MCF 10A (cell line): Measurements from ENCODE around the gene MYO1D. TPM values are rescaled to one million over a fixed set of nuclear protein-coding genes. Genes with fewer than 3 reads are reported as not detected.

Experiments used
- BruUV-seq: library from RNA; stranded (reverse); fragments of 400-500 nt; replicated peaks from 2 replicates; lab custom pipeline; 2021; lab: Mats Ljungman, UMichigan
- CTCF ChIA-PET: fragments of 300-600 bp; sonication (Branson Sonifier 250); formaldehyde crosslinking; extraction: SDS; loops from one replicate; lab custom pipeline; 2021; ENCODE audit warnings: antibody characterized with exemption, inconsistent platforms; lab: Yijun Ruan, JAX
- POLR2A ChIA-PET: fragments of 300-600, 350-650 bp; sonication (Branson Sonifier 250); formaldehyde crosslinking; extraction: SDS; loops from one replicate; lab custom pipeline; 2020; ENCODE audit warnings: antibody characterized with exemption, inconsistent platforms; lab: Yijun Ruan, JAX
- DNase-seq: peaks from one replicate; pipeline ENCODE4 v3.0.0-alpha.2; 2018; ENCODE audit not compliant: unreplicated experiment
- H3K27ac Mint-ChIP-seq: one replicate; pipeline ENCODE4 v1.8.0; 2022; ENCODE audit warnings: mild to moderate bottlenecking, low read depth, mixed read lengths; ENCODE audit not compliant: unreplicated experiment
- H3K27me3 Mint-ChIP-seq: one replicate; pipeline ENCODE4 v1.8.0; 2022; ENCODE audit warnings: mixed read lengths; ENCODE audit not compliant: insufficient read depth, unreplicated experiment
- H3K36me3 Mint-ChIP-seq: one replicate; pipeline ENCODE4 v1.8.0; 2022; ENCODE audit warnings: mild to moderate bottlenecking, moderate library complexity, mixed read lengths; ENCODE audit not compliant: insufficient read depth, unreplicated experiment
- H3K4me1 Mint-ChIP-seq: one replicate; pipeline ENCODE4 v1.8.0; 2022; ENCODE audit warnings: mixed read lengths; ENCODE audit not compliant: insufficient read depth, unreplicated experiment
- H3K4me3 Mint-ChIP-seq: one replicate; pipeline ENCODE4 v1.8.0; 2022; ENCODE audit warnings: mild to moderate bottlenecking, moderate library complexity, mixed read lengths; ENCODE audit not compliant: unreplicated experiment
- H3K9me3 Mint-ChIP-seq: one replicate; pipeline ENCODE4 v1.8.0; 2022; ENCODE audit warnings: mixed read lengths; ENCODE audit not compliant: unreplicated experiment
- CTCF ChIP-seq: fragments of 200-600 bp; IDR thresholded peaks from one replicate; pipeline ENCODE4 v1.8.0; 2022; ENCODE audit warnings: antibody characterized with exemption, mild to moderate bottlenecking; ENCODE audit not compliant: unreplicated experiment
- intact Hi-C: fragments of 100-400 bp; cut with micrococcal nuclease; formaldehyde crosslinking; loops from 2 replicates; pipeline ENCODE4 v1.14.1; 2022
- total RNA-seq: library from RNA; stranded (reverse); gene quantifications from 2 replicates; pipeline ENCODE4 v1.2.3, GENCODE V29; 2022

The MYO1D gene
- total RNA-seq, 1 experiment from 2014 or later = 30.5 TPM

- no peak for DNase-seq
- no peak for TF ChIP-seq CTCF
- Mint-ChIP-seq H3K4me1 (peaks cover 40% of the 10 kb centered on the region), H3K36me3 (peaks cover 14% of the 10 kb centered on the region), H3K27me3 (no peaks in the 10 kb centered on the region), H3K27ac (peak overlapping the region; percentile 79), H3K4me3 (no peak overlapping the region), H3K9me3 (no peaks in the 10 kb centered on the region)
- intact Hi-C loops = no loop called here
- TSS peak; percentile 43 for BruUV-seq
- ChIA-PET POLR2A (no interaction called here), CTCF (no interaction called here)
These were observed 384.2 kb downstream of the MYO1D start for GRCh38 chr17:32492648-32493289.

- Mint-ChIP-seq H3K27me3 (no peaks in the 10 kb centered on the region), H3K9me3 (no peaks in the 10 kb centered on the region), H3K27ac (peak overlapping the region; percentile 79), H3K4me1 (peaks cover 41% of the 10 kb centered on the region), H3K4me3 (no peak overlapping the region), H3K36me3 (peaks cover 14% of the 10 kb centered on the region)
- intact Hi-C loops = no loop called here
- DNase-seq = no peak
- no TSS peak for BruUV-seq
- TF ChIP-seq CTCF = no peak
- CTCF ChIA-PET = interaction anchor here (0.6 to 1.8 kb wide), 2 partner anchors 30 to 1012 kb away, joined by 3 to 9 read pairs; no protein-coding TSS in a partner anchor
- POLR2A ChIA-PET = interaction anchor here (0.6 kb wide), 1 partner anchor 135 kb away, joined by 3 read pairs; no protein-coding TSS in a partner anchor
These were observed 384.7 kb downstream of the MYO1D start for GRCh38 chr17:32492264-32492589.

GRCh38 chr17:32491371-32492263 is 385.3 kb downstream of the MYO1D start:
- BruUV-seq = no TSS peak
- Mint-ChIP-seq H3K4me1 (peaks cover 36% of the 10 kb centered on the region), H3K4me3 (no peak overlapping the region), H3K27me3 (no peaks in the 10 kb centered on the region), H3K9me3 (no peaks in the 10 kb centered on the region), H3K36me3 (peaks cover 14% of the 10 kb centered on the region), H3K27ac (peak overlapping the region; percentile 79)
- POLR2A ChIA-PET = interaction anchor here (0.6 kb wide), 2 partner anchors 135 to 283 kb away, joined by 3 read pairs; no protein-coding TSS in a partner anchor
- DNase-seq = peak; percentile 38
- TF ChIP-seq CTCF = no peak
- intact Hi-C loops = no loop called here
- CTCF ChIA-PET = interaction anchor here (0.6 to 1.8 kb wide), 4 partner anchors 8 to 1013 kb away, joined by 3 to 9 read pairs (median 4); no protein-coding TSS in a partner anchor

- TF ChIP-seq CTCF = no peak
- Mint-ChIP-seq H3K36me3 (peaks cover 14% of the 10 kb centered on the region), H3K4me1 (peaks cover 33% of the 10 kb centered on the region), H3K27ac (no peak overlapping the region), H3K27me3 (no peaks in the 10 kb centered on the region), H3K9me3 (no peaks in the 10 kb centered on the region), H3K4me3 (no peak overlapping the region)
- intact Hi-C loops = no loop called here
- CTCF ChIA-PET = interaction anchor here (1.8 kb wide), 1 partner anchor 28 kb away, joined by 9 read pairs; no protein-coding TSS in a partner anchor
- DNase-seq = no peak
- POLR2A ChIA-PET = no interaction called here
- no TSS peak for BruUV-seq
These were observed 386.8 kb downstream of the MYO1D start for GRCh38 chr17:32490101-32490482.
